Hepatocyte (in vitro differentiated cells): Measurements from ENCODE around the gene ORC2.

Experiments
- CTCF ChIP-seq: fragments of 200-600 bp; sonication (generic); IDR thresholded peaks from 2 replicates; pipeline ENCODE4 v1.5.1; 2016; ENCODE audit warnings: antibody characterized with exemption, mild to moderate bottlenecking; ENCODE audit not compliant: poor library complexity
- EZH2 ChIP-seq: fragments of 200-600 bp; sonication (generic); IDR thresholded peaks from 2 replicates; pipeline ENCODE4 v1.6.1; 2016; ENCODE audit warnings: antibody characterized with exemption, mild to moderate bottlenecking, borderline replicate concordance
- EZH2phosphoT487 ChIP-seq: fragments of 200-600 bp; sonication (generic); IDR thresholded peaks from one replicate; pipeline ENCODE4 v1.6.1; 2018; ENCODE audit warnings: antibody characterized with exemption, mild to moderate bottlenecking, low read depth, moderate library complexity; ENCODE audit not compliant: unreplicated experiment, severe bottlenecking

- peak; percentile 74 for TF ChIP-seq CTCF
- TF ChIP-seq EZH2: no peak
- no peak for TF ChIP-seq EZH2phosphoT487
These were observed 61.9 kb downstream of the ORC2 start for GRCh38 chr2:200901459-200902072.
